Epithelial cell of proximal tubule (primary cell): ENCODE measurements around the gene CCDC121. TPM values are rescaled to one million over a fixed set of nuclear protein-coding genes. Genes with fewer than 3 reads are reported as not detected.
A peak's percentile ranks its signal among the peaks of the same experiment; 100 is the strongest.

Source experiments
- DNase-seq: peaks from one replicate; pipeline ENCODE4 v3.0.0-alpha.2; 2011; ENCODE audit warnings: low read depth
- H3K4me3 ChIP-seq: 2 replicates; pipeline ENCODE4 v1.5.1; 2011; ENCODE audit warnings: low read depth, mild to moderate bottlenecking, low read length
- CTCF ChIP-seq: conservative IDR thresholded peaks from 2 replicates; pipeline ENCODE4 v1.5.1; 2012; ENCODE audit warnings: low read depth, mild to moderate bottlenecking, low read length
- total RNA-seq: library from RNA; depleted of rRNA; stranded (reverse); fragments of >200 nt; gene quantifications from 2 replicates; pipeline ENCODE4 v1.2.3, GENCODE V29; 2015

CCDC121 gene
- total RNA-seq, 1 donor from 2014 or later: 0.12 TPM

DNA sequence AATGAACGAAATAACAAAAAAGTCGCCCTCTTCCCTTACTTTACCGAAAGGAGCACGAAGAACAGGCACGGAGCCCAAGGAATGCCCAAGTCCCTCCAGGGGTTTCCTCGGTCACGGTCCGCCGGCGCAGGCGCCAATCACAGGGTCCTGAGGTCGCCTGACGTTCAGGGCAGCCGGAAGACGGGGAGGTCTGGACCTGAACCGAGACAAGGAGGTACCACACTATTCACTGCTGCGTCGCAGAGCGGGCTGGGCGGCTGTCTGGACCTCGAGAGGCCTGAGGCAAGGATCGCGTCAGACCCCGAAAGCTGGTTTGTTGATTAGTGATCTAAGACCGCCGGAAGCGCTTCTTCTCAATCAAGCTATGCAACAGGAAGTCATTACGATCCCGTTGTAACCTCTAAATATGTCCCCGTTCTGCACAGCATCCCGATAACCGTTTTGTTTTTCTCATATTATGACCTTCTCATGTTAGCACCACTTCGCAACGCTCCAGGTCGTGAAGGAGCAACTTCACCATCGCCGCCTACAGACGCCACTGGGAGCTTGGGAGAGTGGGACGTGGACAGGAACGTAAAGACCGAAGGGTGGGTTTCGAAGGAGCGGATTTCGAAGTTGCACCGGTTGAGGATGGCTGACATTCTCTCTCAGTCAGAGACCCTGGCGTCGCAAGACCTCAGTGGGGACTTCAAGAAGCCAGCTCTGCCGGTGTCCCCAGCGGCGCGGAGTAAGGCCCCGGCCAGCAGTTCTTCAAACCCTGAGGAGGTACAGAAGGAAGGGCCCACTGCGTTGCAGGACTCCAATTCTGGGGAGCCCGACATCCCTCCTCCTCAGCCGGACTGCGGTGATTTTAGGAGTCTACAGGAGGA, 34.7 kb upstream of the CCDC121 start, which contains the start of the genes SLC4A1AP and SUPT7L:
Gene SLC4A1AP, plus strand, starts transcription at position 605 of the 869 bp plus-strand sequence. Its CDS starts 26 bp downstream, at position 631.
Gene SUPT7L, minus strand, starts transcription at position 330 of the 869 bp plus-strand sequence. CDS start 1,422 bp downstream, outside the sequence.
- no peak for TF ChIP-seq CTCF
- peak; percentile 74 for DNase-seq
- H3K4me3 ChIP-seq: peak within 1 kb of the TSS; percentile 95

DNA sequence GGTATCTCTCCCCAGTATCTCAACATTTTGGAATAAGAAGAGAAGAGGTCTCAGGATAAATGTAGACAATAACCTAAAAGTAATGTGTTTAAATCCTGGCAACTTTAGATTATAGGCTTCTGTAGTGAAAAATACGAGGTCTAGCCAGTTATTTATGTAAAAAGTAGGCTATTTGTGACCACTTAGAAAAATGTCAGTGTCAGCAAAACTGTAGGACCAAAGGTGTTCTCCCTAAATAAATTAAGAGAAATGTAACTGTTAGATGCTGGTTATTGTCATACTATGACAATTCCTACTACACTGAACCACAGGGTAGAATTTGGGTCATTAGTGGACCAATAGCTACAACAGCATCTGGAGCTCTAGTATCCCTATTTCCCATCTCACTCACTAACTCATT, 32.6 kb upstream of the CCDC121 start:
- TF ChIP-seq CTCF: no peak
- no peak overlapping the region for H3K4me3 ChIP-seq
- DNase-seq: no peak

- no peak overlapping the region for H3K4me3 ChIP-seq
- TF ChIP-seq CTCF: no peak
- DNase-seq: no peak
Measured at GRCh38 chr2:27655155-27655951, 26.5 kb upstream of the CCDC121 start.

GRCh38 chr2:27653397-27653796, 24.6 kb upstream of the CCDC121 start:
- TF ChIP-seq CTCF: no peak
- no peak overlapping the region for H3K4me3 ChIP-seq
- DNase-seq: peak; percentile 45

DNA sequence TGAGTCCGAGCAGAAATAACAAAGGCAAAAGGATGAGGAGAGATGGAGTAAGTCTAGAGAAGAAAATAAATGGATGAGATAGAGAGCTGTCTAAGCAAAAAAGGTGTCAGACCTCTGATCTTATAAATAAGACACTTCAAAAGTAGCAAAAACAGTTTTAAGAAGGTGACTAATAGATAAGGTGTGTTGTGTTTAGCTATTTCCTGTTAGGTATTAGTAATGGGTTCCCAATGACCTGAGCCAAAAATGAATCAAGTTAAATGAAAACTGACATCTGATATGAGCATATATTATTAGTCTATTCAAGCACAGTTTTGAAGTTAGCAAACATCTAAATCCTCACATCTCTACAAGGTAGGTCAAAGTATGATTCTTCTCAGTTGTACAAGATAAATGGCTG, 24.0 kb upstream of the CCDC121 start:
- TF ChIP-seq CTCF: no peak
- DNase-seq: no peak
- no peak overlapping the region for H3K4me3 ChIP-seq

DNA sequence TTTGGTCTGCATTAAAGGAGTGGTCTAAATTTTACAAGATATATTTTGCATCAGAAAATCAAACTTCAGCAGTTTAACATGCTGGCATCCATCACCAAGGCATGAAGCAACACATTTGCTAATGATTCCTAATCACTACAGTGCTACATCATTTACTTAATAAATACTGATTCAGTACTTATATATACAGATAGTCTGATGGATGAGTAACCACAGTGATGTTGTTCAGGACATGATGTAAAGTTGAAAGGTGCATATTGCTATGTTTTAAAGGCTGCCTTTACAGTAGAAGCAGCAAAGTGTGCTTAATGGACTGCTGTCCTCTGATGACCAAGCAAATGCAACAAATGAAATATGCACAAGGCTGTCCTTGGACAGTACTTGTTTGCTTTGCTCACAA, 23.5 kb upstream of the CCDC121 start:
- no peak for DNase-seq
- H3K4me3 ChIP-seq: no peak overlapping the region
- no peak for TF ChIP-seq CTCF
